ENCODE data around the gene SRBD1.

Gene SRBD1

GRCh38 chr2:45494275-45494977 lies 116.6 kb downstream of the SRBD1 start:
- in situ Hi-C loops (cut with HindIII; ENCODE audit: low sequenced_read_pairs): loop anchor here (10.0 kb wide), 1 partner anchor 510 kb away; no protein-coding TSS in a partner anchor

- in situ Hi-C loops (cut with HindIII; ENCODE audit: low sequenced_read_pairs): no loop called here
These were observed 126.1 kb downstream of the SRBD1 start for GRCh38 chr2:45484965-45485364.

- in situ Hi-C loops (cut with HindIII; ENCODE audit: low sequenced_read_pairs): no loop called here
These were observed 127.1 kb downstream of the SRBD1 start for GRCh38 chr2:45483997-45484396.

GRCh38 chr2:45477546-45477945 lies 133.5 kb downstream of the SRBD1 start:
- in situ Hi-C loops (cut with HindIII; ENCODE audit: low sequenced_read_pairs): loop anchor here (5.0 kb wide), 1 partner anchor 70 kb away; no protein-coding TSS in a partner anchor

- in situ Hi-C loops (cut with HindIII; ENCODE audit: low sequenced_read_pairs): no loop called here
These were observed 140.5 kb downstream of the SRBD1 start for GRCh38 chr2:45470531-45470930.

- in situ Hi-C loops (cut with HindIII; ENCODE audit: low sequenced_read_pairs): no loop called here
These were observed 141.6 kb downstream of the SRBD1 start for GRCh38 chr2:45469314-45470099.

GRCh38 chr2:45468279-45468678 lies 142.8 kb downstream of the SRBD1 start:
- in situ Hi-C loops (cut with HindIII; ENCODE audit: low sequenced_read_pairs): no loop called here

GRCh38 chr2:45466053-45466452 lies 145.0 kb downstream of the SRBD1 start:
- in situ Hi-C loops (cut with HindIII; ENCODE audit: low sequenced_read_pairs): no loop called here

- in situ Hi-C loops (cut with HindIII; ENCODE audit: low sequenced_read_pairs): no loop called here
These were observed 150.2 kb downstream of the SRBD1 start for GRCh38 chr2:45460825-45461224.

GRCh38 chr2:45459860-45460259 lies 151.2 kb downstream of the SRBD1 start:
- in situ Hi-C loops (cut with HindIII; ENCODE audit: low sequenced_read_pairs): no loop called here

- in situ Hi-C loops (cut with HindIII; ENCODE audit: low sequenced_read_pairs): no loop called here
These were observed 152.0 kb downstream of the SRBD1 start for GRCh38 chr2:45458909-45459563.

- in situ Hi-C loops (cut with HindIII; ENCODE audit: low sequenced_read_pairs): no loop called here
These were observed 153.7 kb downstream of the SRBD1 start for GRCh38 chr2:45457211-45457945.

- in situ Hi-C loops (cut with HindIII; ENCODE audit: low sequenced_read_pairs): no loop called here
These were observed 158.2 kb downstream of the SRBD1 start for GRCh38 chr2:45452866-45453265.

GRCh38 chr2:45450634-45451033 lies 160.4 kb downstream of the SRBD1 start:
- in situ Hi-C loops (cut with HindIII; ENCODE audit: low sequenced_read_pairs): no loop called here

- in situ Hi-C loops (cut with HindIII; ENCODE audit: low sequenced_read_pairs): no loop called here
These were observed 162.8 kb downstream of the SRBD1 start for GRCh38 chr2:45448217-45448616.

- in situ Hi-C loops (cut with HindIII; ENCODE audit: low sequenced_read_pairs): no loop called here
These were observed 165.1 kb downstream of the SRBD1 start for GRCh38 chr2:45446016-45446415.

GRCh38 chr2:45445037-45445436 lies 166.0 kb downstream of the SRBD1 start:
- in situ Hi-C loops (cut with HindIII; ENCODE audit: low sequenced_read_pairs): no loop called here

GRCh38 chr2:45443012-45443411 lies 168.1 kb downstream of the SRBD1 start:
- in situ Hi-C loops (cut with HindIII; ENCODE audit: low sequenced_read_pairs): no loop called here

- in situ Hi-C loops (cut with HindIII; ENCODE audit: low sequenced_read_pairs): no loop called here
These were observed 169.0 kb downstream of the SRBD1 start for GRCh38 chr2:45442026-45442425.

GRCh38 chr2:45441571-45441970 lies 169.5 kb downstream of the SRBD1 start:
- in situ Hi-C loops (cut with HindIII; ENCODE audit: low sequenced_read_pairs): no loop called here

Data from DLD1 (cell line).